Stimulated activated CD8-positive, alpha-beta memory T cell treated with anti-CD3 and anti-CD28 coated beads, Interleukin-15, amount 100 ng/mL, for 48 hours (primary cell): ENCODE data around the gene TNFSF10.
A peak's percentile ranks its signal among the peaks of the same experiment; 100 is the strongest.

Source experiments
- DNase-seq, 2 donors: peaks; one replicate each; pipeline ENCODE4 v3.0.0-alpha.2; 2020; ENCODE audit warnings: low read depth in 2 of 2

Gene TNFSF10

DNA sequence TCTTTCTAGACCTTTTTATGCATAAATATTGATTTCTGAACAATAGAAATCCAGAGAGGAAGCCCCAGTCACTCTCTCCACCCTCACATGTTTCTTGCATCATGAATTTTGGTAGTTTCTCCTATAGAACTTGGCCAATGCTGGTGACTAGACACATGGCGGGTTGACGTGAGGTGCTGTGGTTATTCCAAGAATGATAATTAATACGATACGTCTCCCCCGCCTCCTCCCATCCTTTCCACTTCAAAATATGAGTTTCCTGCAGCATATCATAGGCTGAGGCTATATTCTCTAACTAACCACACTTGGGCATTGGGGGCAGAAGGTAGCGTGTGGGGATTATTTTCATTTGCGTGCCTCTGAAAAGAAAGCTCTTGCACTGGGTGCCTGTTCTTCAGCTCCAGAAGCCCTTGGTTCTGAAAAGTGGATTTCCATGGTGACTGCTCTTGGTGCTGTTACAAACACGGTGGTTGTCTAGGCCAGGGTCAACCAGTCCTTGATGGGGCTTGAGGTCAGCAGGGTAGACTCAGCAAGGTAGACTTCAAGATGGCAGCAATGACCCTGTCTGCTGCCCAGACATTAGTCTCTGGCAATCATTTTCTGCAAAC, 5.3 kb downstream of the TNFSF10 start:
- peak; percentile 44 to 48 for DNase-seq

DNA sequence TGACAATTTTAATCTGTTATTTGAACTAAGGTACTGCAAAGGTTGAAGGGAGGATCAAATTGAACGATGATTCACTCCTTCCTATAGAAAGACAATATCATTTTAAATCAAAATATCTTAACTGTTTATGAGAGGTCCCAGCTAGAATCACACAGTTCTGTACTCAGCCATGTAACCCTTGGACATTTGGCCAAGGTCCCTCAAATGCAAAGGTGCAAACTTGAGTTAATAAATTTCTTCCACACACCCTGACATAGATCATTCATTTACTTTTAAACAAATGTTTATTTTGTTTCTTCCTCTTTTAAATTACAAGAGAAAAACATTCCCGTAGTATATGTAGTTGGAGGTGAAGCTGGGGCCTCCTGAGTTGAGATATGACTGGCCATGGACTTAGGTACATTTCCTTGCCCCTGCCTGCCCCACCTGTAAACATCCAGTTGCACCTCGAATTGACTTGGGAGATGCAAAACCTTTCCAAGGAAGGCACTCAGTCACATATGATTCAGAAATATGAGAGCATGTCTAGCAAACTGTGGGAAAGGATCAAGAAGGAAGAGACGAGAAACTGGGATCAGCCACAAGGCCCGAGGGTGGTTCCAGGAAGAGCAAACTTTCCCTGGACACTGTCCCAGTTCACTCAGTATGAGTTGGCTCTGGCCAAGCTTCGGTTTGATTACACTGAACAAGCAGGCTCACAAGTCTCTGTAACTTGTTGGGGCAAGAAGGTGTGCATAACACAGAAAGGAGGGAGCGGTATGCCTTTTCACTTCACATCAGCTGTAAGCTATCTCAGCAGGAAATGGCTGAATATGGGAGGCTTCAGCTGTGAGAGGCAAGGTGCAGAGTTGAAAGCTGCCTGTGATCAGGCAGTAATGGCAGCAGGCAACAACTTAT, 6.7 kb downstream of the TNFSF10 start:
- DNase-seq, result no peak

DNA sequence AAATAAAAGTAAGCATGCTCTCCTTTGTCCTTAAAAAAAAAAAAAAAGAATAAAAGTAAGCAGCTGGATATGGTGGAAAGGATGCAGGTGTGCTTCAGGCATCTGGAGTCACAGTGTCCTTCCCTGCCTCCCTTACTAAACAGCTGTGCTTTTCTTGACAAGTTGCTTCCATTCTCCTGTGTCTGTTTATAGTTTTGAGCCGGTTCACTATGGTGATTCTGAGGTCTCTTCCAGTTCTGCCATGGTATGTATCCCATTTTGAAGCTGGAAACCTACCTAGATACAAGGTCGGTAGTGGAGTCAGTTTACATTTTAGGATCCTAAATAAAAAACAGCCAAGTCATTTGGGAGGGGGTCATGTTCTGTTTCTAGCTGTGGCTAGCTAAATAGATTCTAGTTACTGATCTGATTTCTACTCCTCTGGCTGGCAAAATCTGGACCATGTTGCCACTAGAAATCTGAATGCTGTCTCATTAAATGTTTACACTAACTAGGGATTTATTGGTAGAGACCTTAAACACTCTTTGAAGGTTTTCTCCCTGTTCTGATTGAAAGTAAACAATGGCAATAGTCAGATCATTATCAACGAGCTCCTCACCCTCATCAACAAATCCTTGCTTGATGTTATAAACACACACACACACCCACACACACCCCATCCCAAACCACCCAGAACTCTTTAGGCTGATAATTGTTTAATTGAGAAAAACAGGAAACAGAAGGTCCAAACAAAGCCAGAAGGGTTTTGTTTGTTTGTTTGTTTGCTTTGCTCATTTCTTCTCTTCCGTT, 7.9 kb downstream of the TNFSF10 start:
- no peak for DNase-seq

DNA sequence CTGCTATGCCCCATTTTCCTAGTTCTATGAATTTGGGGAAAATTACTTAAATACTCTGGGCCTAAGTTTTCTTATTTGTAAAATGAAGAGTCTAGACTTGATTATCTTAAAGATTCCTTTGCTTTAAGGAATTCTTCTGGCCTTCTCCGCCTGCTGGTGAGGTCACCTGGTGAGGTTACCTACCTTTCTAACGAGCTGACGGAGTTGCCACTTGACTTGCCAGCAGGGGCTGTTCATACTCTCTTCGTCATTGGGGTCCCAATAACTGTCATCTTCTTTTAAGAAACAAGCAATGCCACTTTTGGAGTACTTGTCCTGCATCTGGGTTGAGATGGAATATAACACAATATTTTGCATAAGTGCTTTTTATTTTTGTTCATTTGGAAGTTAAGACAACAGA, 8.6 kb downstream of the TNFSF10 start:
- DNase-seq, result no peak

DNA sequence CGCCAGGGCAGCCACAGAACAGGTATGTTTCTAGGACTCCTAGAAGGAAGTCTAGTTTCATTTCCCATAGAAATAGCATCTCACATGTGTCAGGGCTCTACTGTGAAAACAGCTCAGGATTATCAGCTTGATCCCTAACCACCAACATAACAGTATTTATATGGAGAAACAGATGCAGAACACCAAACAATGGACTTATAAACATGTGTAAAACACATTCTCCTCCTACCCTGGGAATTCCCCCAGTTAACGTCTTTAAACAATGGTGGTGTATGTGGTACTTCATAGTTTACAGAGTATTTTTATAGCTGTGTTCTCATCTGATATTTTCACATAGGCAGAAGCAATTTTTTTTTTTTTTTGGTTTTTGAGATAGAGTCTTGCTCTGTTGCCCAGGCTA, 9.7 kb downstream of the TNFSF10 start:
- DNase-seq, result no peak

DNA sequence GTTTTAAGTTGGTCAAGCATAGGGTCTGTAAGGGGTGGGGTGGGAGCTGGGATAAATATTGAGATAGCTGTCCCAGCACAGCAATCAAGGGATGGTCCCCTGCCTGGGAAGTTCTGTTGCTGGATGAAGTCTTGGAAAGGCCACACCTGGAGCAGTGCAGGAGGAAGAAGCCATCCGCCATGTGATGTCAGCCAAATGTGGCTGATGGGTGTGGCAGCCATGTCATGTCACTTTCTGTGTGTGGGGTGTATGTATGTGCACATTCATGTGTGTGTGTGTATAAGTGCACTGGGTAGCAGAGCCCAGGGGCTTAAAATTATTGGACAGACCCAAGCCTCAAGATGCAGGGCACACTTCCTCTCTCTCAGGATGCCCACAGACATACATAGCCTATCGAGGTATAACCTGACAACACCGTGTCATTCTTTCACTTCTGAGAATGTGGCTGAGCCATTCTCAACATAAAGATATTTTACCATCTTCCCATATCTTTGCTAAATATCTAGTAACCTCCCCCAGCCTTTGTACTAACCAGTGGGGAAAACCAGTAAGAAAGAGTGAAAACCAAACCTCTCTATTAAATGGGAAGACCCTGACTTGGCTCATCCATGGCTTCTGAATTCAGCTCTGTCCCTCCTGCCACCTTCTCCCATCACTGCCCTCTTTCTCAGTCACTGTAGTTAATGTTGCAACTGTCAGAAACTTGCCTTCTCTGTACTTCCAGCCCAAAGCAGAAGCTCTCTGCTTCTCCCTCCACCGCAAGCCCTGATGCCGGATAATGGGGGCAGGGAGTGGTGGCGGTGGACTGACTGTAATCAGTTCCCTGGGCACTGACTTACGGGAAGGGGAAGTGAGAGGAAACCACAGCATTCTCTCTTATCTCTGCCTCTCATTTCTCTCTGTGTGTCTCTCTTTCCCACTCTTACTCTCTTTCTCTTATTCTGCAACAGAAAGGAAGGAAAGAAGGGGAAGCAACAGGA, 11.2 kb downstream of the TNFSF10 start:
- peak; percentile 69 to 70 for DNase-seq

DNA sequence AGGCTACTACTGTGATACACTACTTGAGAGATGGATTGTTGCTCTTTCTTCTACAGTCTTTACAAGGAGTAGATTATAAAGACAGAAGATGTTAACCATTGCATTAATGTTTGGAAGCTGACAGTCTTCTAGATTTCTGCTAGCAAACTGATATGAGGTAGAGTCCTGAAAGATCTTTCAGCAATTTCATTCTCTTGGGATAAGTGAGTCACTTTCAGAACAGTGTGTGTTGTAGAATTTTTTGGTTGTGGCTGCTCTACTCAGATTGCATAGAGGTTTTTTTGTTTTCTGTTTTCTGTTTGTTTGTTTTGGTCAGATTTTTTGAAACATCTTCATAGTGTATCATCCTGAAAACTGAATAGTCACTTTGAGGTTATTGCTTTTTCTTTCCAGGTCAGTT, 17.1 kb downstream of the TNFSF10 start:
- DNase-seq, result no peak

DNA sequence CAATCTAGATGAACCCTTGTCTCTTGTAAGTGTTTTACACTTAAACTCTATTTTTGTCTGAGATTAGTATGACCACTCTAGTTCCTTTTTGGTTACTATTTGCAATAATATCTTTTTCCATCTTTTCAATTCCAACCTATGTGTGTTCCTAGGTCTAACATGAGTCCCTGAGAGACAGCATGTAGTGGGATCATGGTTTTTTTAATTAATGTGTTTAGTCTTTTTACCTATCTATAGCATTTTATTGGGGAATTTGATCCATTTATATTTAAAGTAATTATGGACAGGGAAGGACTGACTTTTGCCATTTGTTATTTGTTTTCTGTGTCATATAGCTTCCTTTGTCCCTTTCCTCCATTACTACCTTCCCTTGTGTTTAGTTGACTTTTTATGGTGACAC, 21.7 kb downstream of the TNFSF10 start:
- no peak for DNase-seq

DNA sequence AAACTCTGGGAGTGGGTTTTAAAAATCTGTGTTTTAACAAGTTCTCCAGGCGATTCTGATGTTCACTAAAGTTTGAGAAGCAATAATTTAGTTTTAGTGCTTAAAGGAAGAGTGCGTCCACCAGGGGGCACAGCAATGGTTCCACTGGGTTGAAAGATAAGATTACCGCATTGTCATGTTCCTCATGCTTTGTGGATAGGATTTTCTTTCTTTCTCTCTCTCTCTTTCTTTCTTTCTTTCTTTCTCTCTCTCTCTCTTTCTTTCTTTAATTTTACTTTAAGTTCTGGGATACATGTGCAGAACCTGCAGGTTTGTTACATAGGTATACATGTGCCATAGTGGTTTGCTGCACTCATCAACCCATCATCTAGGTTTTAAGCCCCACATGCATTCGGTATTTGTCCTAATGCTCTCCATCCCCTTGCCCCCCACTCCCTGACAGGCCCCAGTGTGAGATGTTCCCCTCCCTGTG, 33.0 kb downstream of the TNFSF10 start:
- DNase-seq, result peak; percentile 40 to 49

DNA sequence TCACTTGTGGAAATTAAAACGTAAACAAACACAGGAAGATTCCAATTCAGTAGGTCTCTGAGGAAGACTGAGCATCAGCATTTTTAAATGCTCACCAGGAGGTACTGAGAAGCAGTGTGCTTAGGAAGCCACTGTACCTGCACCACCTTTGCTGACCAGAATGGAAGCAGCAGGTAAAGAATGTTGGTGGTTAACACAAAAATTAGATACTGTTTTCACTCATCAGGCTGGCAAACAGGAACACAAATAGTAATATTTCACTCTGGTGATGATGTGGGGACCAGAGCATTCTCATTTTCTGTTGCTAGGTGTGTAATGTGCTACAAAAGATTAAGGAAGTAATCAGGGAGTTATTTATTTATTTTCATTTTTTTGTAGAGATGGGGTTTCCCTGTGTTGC, 45.1 kb downstream of the TNFSF10 start:
- no peak for DNase-seq

DNA sequence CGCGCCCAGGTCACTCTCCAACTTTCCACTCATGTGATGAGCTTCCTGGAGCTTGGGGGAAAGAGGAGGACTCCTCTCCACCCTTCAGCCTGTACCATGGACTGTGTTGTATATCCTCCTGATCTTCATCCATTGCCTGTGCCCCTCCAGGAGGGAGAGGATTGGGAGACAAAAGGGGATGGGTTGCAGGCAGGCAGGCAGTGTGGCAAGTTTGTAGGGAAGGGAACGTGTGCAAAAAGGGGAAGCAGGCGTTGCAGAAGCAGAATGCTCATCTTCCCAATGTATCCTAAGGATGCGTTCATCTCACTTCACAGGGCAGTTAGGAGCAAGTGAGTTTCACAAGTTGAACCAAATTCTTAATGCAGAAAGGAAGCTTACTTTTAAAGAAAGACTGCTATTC, 46.9 kb downstream of the TNFSF10 start:
- DNase-seq, result no peak

DNA sequence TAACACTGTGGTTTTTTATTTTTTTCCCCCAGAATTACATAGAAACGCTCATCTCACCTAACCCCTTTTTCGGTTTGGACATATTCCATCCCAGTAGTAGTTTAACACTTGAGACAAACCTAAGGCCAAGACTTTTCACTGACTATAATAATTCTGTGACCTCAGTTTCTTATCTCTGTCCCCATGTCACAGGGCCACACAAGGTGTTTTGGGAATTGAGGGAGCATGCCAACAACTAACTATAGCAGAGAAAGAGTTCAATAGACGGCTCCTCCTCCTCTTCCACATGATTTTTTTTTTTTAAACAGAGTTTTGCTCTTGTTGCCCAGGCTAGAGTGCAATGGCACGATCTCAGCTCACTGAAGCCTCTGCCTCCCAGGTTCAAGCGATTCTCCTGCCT, 47.5 kb downstream of the TNFSF10 start:
- no peak for DNase-seq

DNA sequence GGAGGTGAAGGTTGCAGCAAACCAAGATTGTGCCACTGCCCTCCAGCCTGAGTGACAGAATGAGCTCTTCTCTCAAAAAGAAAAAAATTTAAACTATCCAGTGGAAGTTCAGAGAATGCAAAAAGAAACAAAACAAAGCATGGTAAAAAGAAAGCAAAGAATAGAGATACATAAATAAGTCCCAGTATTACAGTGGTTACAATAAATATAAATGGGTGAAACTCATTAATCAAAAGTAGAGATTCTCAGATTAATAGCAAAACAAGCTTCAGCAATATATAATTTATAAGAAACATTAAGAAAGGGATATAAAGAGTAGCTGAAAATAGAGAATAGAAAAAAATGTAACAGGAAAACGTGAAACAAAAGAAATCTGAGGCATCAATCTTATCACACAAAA, 51.3 kb downstream of the TNFSF10 start:
- no peak for DNase-seq

DNA sequence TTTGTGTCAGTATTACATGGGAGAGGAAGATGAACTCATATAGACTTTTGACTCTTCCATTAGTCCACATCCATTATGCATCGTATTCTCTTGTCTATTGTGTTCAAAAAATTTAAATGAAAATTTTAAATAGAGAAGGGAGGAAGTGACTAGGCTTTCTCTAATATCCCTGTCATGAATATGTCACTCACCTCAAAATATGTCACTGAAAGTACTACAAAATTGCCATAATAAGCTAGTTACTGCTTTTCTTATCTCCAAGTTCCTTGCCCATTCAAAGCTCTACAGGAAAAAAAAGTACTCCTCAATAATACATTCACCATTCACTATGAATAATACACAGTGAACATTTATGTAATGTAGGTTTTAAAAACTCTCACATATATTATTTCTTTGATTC, 52.6 kb downstream of the TNFSF10 start:
- no peak for DNase-seq

DNA sequence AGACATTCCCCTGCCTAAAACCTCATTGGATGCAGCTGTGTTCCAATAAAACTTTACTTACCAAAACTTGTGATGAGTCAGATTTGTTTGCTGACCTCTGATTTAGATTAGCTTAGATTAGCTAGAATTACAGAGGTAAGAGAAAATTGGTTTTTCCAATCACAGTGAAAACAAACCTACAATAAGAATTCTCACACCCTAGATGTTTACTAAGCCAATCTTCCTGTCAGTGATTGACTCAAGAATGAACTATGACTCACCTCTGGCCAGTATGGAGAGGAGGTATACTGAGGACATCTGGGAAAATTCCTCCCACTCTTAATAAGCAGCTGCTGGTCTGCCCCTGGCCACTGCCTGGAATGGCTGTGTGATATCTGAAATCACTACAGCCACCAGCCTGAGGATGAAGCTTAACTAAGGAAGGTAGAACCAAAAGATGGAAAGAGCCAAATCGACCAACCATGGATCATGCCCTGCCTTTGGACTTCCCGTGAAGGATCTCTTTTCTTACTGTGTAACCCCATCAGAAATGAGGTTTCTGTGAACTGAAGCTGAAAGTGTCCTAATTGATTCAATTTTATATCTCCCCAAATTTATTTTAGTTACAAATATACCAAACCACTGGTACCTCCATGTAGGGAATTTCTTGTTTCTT, 55.9 kb downstream of the TNFSF10 start:
- no peak for DNase-seq

DNA sequence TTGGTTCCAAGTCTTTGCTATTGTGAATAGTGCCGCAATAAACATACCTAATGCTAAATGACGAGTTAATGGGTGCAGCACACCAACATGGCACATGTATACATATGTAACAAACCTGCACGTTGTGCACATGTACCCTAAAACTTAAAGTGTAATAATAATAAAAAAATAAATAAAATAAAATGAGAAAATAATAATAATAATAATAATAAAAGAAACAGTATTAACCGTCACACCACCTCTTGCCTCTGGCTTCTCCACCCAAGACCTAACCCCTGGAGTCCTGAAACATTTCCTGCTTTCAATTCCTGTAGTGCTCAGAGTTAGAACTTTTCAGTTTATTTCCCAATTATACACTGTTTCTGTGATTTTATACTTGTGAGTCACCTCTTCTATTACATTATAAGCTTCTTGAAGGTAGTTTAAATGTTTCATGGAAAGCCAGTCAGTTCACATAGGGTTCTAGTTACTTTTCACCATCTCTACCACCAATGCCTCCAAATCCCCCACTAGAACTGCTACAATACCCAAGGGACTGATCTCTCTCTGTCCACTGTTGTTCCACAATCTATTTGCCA, 56.6 kb downstream of the TNFSF10 start:
- DNase-seq, result no peak

DNA sequence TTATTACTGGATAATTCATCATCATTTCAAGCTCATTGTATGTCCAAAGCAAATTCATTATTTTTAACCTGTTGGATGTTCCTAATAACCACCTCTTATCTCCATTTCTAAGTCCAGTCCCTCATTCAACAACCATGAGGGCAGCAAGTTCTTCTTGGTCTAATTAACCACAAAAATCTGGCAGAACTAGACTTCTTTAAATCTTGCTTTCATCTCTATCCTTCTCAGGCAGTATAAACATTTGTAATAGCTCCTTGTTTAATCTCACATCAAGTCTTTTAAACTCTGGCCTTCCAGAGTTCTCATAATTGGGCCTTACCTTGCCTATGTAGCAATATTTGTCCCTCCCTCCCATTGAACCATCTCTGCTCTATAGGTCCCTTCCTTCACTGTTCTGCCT, 57.9 kb downstream of the TNFSF10 start:
- no peak for DNase-seq

DNA sequence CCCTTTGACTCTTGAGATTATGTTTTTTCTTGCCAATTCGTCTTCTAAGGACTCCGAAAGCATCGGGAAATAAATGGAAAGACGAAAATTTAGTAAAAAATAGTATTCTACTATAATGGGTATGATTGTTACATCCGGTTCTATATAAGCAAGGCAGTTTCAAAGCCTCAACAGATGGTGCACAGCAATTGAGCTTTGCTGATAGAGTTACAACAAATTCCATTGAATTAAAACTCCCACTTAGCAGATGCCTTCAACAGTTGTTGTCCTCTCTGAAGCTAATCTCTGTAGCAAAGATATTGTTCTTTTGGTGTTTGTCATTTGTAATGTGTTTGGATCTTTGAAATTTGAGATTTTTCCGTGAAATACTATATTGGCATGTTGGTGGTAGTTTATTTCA, 58.9 kb downstream of the TNFSF10 start:
- no peak for DNase-seq

DNA sequence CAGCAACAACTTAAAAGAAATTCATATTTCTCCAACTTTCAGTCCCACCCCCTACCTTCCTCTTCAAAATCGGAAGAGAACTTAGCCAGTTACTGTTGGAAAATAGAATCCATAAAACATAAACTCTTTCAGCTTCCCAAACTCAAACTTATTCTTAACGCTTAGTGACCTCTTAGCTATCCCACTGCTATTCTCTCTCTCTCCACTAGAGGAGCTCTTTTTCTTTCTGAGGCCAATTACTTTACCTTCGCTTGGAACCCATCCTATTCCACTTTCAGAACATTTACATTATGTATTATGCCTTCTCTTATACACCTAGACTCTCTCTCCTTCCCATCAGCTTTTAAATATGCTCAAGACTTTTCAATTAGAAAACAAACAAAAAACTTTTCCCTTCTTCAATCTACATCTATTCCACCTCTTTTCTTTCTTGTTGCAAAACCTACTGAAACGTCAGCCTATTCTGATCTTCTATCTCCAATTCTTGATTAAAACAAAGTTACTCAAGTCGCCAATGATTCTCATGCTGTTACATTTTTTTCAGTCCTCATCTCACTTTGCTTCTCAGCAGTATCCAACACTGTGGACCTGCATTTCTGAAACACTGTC, 61.6 kb downstream of the TNFSF10 start:
- DNase-seq, result no peak

DNA sequence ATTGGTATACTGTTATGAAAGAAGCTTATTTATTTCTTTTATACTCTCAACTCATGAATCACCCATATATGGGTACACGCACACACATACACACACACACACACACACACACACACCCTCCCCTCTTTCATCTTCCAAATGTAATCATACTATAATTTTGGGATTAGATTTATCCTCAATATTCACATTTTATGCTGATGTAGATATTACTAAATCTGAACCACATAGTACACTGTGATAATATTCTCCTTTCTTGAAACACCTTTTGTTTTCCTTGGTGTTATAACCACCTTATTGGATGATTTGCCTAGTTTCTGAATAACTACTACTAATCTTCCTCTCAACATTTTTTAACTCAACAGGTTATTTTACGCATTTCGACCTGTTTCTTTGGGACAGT, 66.8 kb downstream of the TNFSF10 start:
- DNase-seq, result no peak
